ENCODE results near the gene GRHL3. TPM values are rescaled to one million over a fixed set of nuclear protein-coding genes. Genes with fewer than 3 reads are reported as not detected.

GRHL3 gene
- total RNA-seq, 2 experiments from 2014 or later: not detected

- no peaks in the 10 kb centered on the region for H3K27me3 Mint-ChIP-seq
- ATAC-seq (no peak), DNase-seq (no peak)
- no peak for TF ChIP-seq CTCF (IDR thresholded peaks at IDR 0.05)
- peaks cover 54% of the 10 kb centered on the region for H3K4me1 Mint-ChIP-seq (ENCODE audit: low read depth)
- ChIA-PET CTCF (interaction anchor here (2.6 to 6.0 kb wide), 2 partner anchors 189 to 199 kb away, joined by 15 to 137 read pairs; no protein-coding TSS in a partner anchor), POLR2A (interaction anchor here (0.8 kb wide), 1 partner anchor 174 kb away, joined by 3 read pairs; no protein-coding TSS in a partner anchor)
- H3K4me3 Mint-ChIP-seq: no peak overlapping the region
- H3K9me3 Mint-ChIP-seq: no peaks in the 10 kb centered on the region
- intact Hi-C loops (cut with micrococcal nuclease): no loop called here
- no peak overlapping the region for H3K27ac Mint-ChIP-seq
- H3K36me3 Mint-ChIP-seq (ENCODE audit: low read depth): peaks cover 2% of the 10 kb centered on the region
Measured at GRCh38 chr1:24388331-24388885, 69.3 kb downstream of the GRHL3 start.

GRCh38 chr1:24389231-24389678 is 70.1 kb downstream of the GRHL3 start:
- ChIA-PET POLR2A (no interaction called here), CTCF (interaction anchor here (6.0 kb wide), 1 partner anchor 190 kb away, joined by 137 read pairs; no protein-coding TSS in a partner anchor)
- H3K27me3 Mint-ChIP-seq: no peaks in the 10 kb centered on the region
- H3K4me1 Mint-ChIP-seq (ENCODE audit: low read depth): peaks cover 56% of the 10 kb centered on the region
- ATAC-seq (no peak), DNase-seq (no peak)
- intact Hi-C loops (cut with micrococcal nuclease): no loop called here
- no peak for TF ChIP-seq CTCF (IDR thresholded peaks at IDR 0.05)
- H3K36me3 Mint-ChIP-seq (ENCODE audit: low read depth): peaks cover 2% of the 10 kb centered on the region
- no peak overlapping the region for H3K27ac Mint-ChIP-seq
- H3K9me3 Mint-ChIP-seq: no peaks in the 10 kb centered on the region
- H3K4me3 Mint-ChIP-seq: no peak overlapping the region

DNA sequence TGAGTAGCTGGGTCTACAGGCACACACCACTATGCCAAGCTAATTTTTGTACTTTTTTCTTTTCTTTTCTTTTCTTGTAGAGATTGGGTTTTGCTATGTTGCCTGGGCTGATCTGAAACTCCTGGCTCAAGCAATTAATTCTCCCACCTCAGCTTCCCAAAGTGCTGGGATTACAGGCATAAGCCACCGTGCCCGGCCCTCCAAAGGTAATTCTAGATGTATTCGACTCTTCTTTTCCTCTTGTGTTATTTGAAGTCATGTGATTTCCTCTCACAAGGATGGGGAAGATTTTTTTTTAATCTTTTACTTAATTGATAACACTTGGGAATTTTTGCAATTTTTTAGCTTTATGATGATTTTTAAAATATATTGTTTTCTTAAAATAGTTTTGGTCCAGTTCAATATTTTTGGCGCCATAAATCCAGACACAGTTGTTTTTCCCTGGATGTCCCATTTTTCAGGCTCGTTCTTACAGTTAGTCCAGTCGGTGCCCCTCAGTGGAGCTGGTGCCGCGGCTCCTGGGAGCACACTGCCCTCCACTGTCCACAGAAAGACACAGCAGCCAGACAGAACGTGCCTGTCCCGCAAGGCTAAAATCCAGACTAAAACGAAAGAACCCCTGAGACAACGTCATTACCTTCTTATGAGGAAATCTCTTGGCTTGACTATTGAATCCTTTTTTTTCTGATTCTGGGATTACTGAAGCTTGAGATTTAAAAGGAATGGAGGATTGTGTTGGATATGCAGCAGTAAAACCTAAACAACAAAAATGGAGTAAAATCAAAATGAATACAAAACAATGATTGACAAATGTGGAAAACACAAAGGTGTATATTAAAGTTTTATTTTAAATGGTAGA is 72.0 kb downstream of the GRHL3 start:
- POLR2A ChIA-PET: interaction anchor here (0.8 to 2.1 kb wide), 7 partner anchors 9 to 241 kb away, joined by 3 to 9 read pairs (median 5); no protein-coding TSS in a partner anchor
- peaks cover 46% of the 10 kb centered on the region for H3K4me1 Mint-ChIP-seq (ENCODE audit: low read depth)
- no peaks in the 10 kb centered on the region for H3K9me3 Mint-ChIP-seq
- intact Hi-C loops (cut with micrococcal nuclease): loop anchor here (5.0 kb wide), 1 partner anchor 69 kb away; no protein-coding TSS in a partner anchor
- peak overlapping the region; percentile 95 for H3K27ac Mint-ChIP-seq
- peak; percentile 76 for DNase-seq
- peak overlapping the region; percentile 59 for H3K4me3 Mint-ChIP-seq
- ATAC-seq: peak; percentile 74
- peaks cover 2% of the 10 kb centered on the region for H3K36me3 Mint-ChIP-seq (ENCODE audit: low read depth)
- peak; percentile 93 for TF ChIP-seq CTCF (IDR thresholded peaks at IDR 0.05)
- no peaks in the 10 kb centered on the region for H3K27me3 Mint-ChIP-seq
- CTCF ChIA-PET: interaction anchor here (0.7 to 8.0 kb wide), 84 partner anchors 10 to 439 kb away, joined by 3 to 376 read pairs (median 5); partner anchors contain the start of genes CLIC4, IFNLR1, NIPAL3 and RCAN3

- H3K4me3 Mint-ChIP-seq: peak overlapping the region; percentile 59
- ATAC-seq (peak; percentile 80), DNase-seq (peak; percentile 75)
- H3K4me1 Mint-ChIP-seq (ENCODE audit: low read depth): peaks cover 41% of the 10 kb centered on the region
- no peaks in the 10 kb centered on the region for H3K9me3 Mint-ChIP-seq
- intact Hi-C loops (cut with micrococcal nuclease): loop anchor here (2.0 to 5.0 kb wide), 2 partner anchors 70 to 193 kb away; no protein-coding TSS in a partner anchor
- ChIA-PET CTCF (interaction anchor here (0.7 to 8.0 kb wide), 76 partner anchors 8 to 439 kb away, joined by 3 to 376 read pairs (median 6); partner anchors contain the start of genes CLIC4, IFNLR1, NIPAL3 and RCAN3), POLR2A (interaction anchor here (0.8 to 2.1 kb wide), 8 partner anchors 10 to 242 kb away, joined by 3 to 9 read pairs (median 5); no protein-coding TSS in a partner anchor)
- peak; percentile 84 for TF ChIP-seq CTCF (IDR thresholded peaks at IDR 0.05)
- peak overlapping the region; percentile 95 for H3K27ac Mint-ChIP-seq
- no peaks in the 10 kb centered on the region for H3K27me3 Mint-ChIP-seq
- H3K36me3 Mint-ChIP-seq (ENCODE audit: low read depth): peaks cover 2% of the 10 kb centered on the region
Measured at GRCh38 chr1:24391882-24392603, 72.9 kb downstream of the GRHL3 start.

All from activated CD8-positive, alpha-beta T cell treated with anti-CD3 and anti-CD28 coated beads for 36 hours (primary cell).